Stimulated activated CD8-positive, alpha-beta memory T cell treated with anti-CD3 and anti-CD28 coated beads, Interleukin-2, amount 100 ng/mL, for 48 hours (primary cell): ENCODE data around the gene DDX6.

ENCODE experiments used
- DNase-seq, 2 donors: peaks; one replicate each; pipeline ENCODE4 v3.0.0-alpha.2; 2020; ENCODE audit warnings: low read depth in 2 of 2

Gene DDX6

DNA sequence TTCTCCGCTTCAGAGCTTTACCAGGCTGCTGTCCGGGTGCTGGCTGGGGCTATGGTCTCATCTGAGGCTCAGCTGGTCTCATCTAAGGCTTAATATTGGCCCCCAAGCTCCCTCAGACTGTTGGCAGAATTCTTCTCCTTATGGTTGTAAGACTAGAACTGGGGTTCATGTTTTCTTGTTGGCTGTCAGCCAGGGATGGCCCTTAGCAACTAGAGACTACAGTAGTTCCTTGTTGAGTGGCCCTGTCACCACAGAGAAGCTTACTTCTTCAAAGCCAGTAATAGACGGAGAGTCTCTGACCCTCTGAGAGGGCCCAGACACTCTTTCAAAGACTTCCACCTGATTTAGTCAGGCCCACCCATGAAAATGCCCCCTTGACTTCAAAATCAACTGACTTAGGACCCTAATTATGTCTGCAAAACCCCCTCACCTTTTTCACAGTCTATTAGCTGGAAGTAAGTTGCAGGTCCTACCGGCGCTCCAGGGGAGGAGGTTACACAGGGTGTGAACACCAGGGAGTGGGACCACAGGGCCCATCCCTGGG lies 87.3 kb downstream of the DDX6 start:
- DNase-seq, result no peak

DNA sequence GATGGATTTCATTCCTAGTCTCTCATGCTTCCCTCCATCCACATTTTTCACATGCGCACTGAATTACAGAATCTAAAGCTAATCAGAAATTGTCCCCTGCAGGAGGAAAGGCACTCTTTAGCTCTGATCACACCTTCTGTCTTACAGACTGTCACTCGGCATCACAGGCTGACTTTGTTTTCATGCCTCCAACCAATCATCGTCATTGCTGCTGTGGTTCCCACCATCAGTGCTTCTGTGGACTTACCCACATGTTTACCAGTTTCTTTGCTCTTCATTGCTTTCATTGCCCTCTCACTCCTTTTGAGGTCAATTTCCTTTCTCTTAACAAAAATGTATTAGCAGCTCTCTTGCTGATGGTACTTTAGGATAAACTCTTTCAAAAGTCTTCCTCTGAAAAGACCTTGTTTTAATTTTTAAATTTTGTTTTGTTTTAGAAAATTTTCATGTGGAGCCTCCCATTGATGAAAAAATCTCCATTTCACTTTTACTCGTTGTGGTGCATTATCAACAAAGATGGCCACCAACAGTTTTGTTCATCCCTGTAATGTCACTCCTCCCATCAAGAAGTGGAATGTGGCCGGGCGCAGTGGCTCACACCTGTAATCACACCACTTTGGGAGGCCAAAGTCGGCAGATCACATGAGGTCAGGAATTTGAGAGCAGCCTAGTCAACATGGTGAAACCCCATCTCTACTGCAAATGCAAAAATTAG lies 91.3 kb downstream of the DDX6 start:
- DNase-seq, result no peak
